ENCODE measurements around the gene ESR2.
"Not testable (repeated sequence)": the region's sequence is repeated elsewhere in the genome, so short reads cannot be mapped to it uniquely, and the experiment has no call there.

Gene ESR2

GRCh38 chr14:64187331-64187730 is 106.8 kb downstream of the ESR2 start:
- no peaks in the 10 kb centered on the region for H3K27me3 ChIP-seq (ENCODE audit: insufficient read depth, low read depth)
- no peak overlapping the region for H3K4me3 ChIP-seq (IDR thresholded peaks at IDR 0.05; ENCODE audit: insufficient read depth, low read depth, low read length)
- no peak overlapping the region for H3K4me2 ChIP-seq
- H3K27ac ChIP-seq, result no peak overlapping the region
- H2AFZ ChIP-seq (ENCODE audit: low read depth), result no peak overlapping the region
- H3K4me1 ChIP-seq (ENCODE audit: low read depth, poor library complexity, severe bottlenecking), result no peaks in the 10 kb centered on the region
- H3K79me2 ChIP-seq (ENCODE audit: insufficient read depth, low read depth), result no peaks in the 10 kb centered on the region
- H4K20me1 ChIP-seq (ENCODE audit: insufficient read depth), result no peaks in the 10 kb centered on the region
- TF ChIP-seq, protein P1, sequence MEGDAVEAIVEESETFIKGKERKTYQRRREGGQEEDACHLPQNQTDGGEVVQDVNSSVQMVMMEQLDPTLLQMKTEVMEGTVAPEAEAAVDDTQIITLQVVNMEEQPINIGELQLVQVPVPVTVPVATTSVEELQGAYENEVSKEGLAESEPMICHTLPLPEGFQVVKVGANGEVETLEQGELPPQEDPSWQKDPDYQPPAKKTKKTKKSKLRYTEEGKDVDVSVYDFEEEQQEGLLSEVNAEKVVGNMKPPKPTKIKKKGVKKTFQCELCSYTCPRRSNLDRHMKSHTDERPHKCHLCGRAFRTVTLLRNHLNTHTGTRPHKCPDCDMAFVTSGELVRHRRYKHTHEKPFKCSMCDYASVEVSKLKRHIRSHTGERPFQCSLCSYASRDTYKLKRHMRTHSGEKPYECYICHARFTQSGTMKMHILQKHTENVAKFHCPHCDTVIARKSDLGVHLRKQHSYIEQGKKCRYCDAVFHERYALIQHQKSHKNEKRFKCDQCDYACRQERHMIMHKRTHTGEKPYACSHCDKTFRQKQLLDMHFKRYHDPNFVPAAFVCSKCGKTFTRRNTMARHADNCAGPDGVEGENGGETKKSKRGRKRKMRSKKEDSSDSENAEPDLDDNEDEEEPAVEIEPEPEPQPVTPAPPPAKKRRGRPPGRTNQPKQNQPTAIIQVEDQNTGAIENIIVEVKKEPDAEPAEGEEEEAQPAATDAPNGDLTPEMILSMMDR (conservative IDR thresholded peaks at IDR 0.05; ENCODE audit: low read depth, low read length), result no peak
- H3K36me3 ChIP-seq (ENCODE audit: insufficient read depth), result no peaks in the 10 kb centered on the region
- H3K9ac ChIP-seq, result no peak overlapping the region

DNA sequence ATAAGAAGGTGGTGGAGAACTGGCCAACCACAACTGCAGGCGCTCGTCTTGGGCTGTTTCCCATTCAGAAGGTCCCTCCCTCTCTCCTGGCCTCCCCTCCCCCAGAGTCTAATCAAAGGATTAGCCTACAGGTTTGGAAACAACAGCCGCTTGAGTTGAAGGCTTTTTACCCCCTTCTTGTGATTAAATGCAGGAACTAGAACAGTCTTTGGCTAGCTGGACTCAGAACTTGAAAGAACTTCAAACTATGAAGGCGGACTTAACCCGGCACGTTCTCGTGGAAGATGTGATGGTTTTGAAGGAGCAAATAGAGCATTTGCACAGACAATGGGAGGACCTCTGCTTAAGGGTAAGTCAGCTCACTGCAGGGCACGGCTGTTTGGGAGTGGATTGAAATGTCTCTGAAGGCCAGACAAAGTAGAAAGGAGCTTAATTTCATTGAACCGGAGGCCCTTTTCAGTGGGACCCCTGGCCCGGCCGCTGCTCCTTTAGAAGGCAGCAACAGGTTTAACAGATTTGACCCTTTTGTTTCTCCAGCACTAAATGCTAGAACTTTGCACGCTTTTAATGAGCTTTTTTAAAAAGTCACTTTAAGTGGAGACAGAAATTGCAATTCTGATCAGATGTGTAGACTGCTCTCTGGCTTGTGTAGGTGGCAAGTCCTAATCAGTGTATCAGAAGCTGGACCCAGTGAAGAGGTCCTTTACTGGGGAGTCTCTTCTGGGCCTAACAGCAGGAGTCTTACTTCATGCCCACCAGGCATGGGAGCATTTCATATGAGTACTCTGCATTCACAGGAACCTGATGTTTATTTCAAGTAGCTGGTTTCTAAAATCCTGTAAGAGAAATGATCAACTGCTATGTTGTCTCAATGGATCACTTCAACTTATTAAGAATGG is 107.7 kb downstream of the ESR2 start:
- Histone ChIP-seq H3K4me3 (IDR thresholded peaks at IDR 0.05; ENCODE audit: insufficient read depth, low read depth, low read length) (no peak overlapping the region), H2AFZ (ENCODE audit: low read depth) (no peak overlapping the region), H4K20me1 (ENCODE audit: insufficient read depth) (no peaks in the 10 kb centered on the region), H3K4me2 (no peak overlapping the region), H3K36me3 (ENCODE audit: insufficient read depth) (no peaks in the 10 kb centered on the region), H3K27ac (no peak overlapping the region), H3K27me3 (ENCODE audit: insufficient read depth, low read depth) (no peaks in the 10 kb centered on the region), H3K4me1 (ENCODE audit: low read depth, poor library complexity, severe bottlenecking) (no peaks in the 10 kb centered on the region), H3K79me2 (ENCODE audit: insufficient read depth, low read depth) (no peaks in the 10 kb centered on the region), H3K9ac (no peak overlapping the region)
- TF ChIP-seq, protein P1 (conservative IDR thresholded peaks at IDR 0.05; ENCODE audit: low read depth, low read length), result no peak

GRCh38 chr14:64185184-64185583 is 109.0 kb downstream of the ESR2 start:
- no peaks in the 10 kb centered on the region for H3K4me1 ChIP-seq (ENCODE audit: low read depth, poor library complexity, severe bottlenecking)
- no peaks in the 10 kb centered on the region for H4K20me1 ChIP-seq (ENCODE audit: insufficient read depth)
- H3K4me2 ChIP-seq, result no peak overlapping the region
- no peaks in the 10 kb centered on the region for H3K36me3 ChIP-seq (ENCODE audit: insufficient read depth)
- H3K79me2 ChIP-seq (ENCODE audit: insufficient read depth, low read depth), result no peaks in the 10 kb centered on the region
- H2AFZ ChIP-seq (ENCODE audit: low read depth), result no peak overlapping the region
- no peak overlapping the region for H3K4me3 ChIP-seq (IDR thresholded peaks at IDR 0.05; ENCODE audit: insufficient read depth, low read depth, low read length)
- TF ChIP-seq, protein P1 (conservative IDR thresholded peaks at IDR 0.05; ENCODE audit: low read depth, low read length), result no peak
- no peaks in the 10 kb centered on the region for H3K27me3 ChIP-seq (ENCODE audit: insufficient read depth, low read depth)
- H3K27ac ChIP-seq, result no peak overlapping the region
- H3K9ac ChIP-seq, result no peak overlapping the region

DNA sequence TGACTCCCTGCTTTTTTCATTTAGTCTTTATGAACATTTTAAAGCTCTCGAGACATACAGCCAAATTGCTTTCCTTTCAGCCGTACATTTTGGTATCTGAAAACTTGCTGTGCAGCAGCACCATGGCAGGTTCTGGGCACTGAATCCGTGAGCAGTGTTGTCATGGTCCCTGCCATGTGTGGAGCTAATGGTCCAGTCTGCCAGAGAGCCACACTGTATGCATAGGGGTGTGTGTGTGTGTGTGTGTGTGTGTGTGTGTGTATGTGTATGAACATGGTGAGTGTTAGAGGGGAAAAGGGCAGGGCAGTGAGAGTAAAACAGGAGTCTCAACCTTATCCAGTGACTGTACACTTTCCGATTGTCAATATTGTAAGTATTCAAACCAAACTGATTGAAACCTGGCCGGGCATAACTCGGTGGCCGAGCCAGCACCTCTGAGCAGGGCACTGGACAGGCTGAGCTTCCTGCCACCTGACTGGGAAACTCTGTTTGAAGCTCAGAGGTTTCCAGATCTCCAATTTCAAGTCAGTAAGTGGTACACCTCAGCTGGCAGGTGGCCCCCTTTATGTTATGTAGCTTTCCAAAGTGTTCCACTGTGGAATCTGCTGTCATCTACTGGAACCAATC is 110.0 kb downstream of the ESR2 start:
- H3K79me2 ChIP-seq (ENCODE audit: insufficient read depth, low read depth), result no peaks in the 10 kb centered on the region
- no peak overlapping the region for H3K4me3 ChIP-seq (IDR thresholded peaks at IDR 0.05; ENCODE audit: insufficient read depth, low read depth, low read length)
- H3K36me3 ChIP-seq (ENCODE audit: insufficient read depth), result no peaks in the 10 kb centered on the region
- no peak overlapping the region for H3K9ac ChIP-seq
- H2AFZ ChIP-seq (ENCODE audit: low read depth), result no peak overlapping the region
- TF ChIP-seq, protein P1 (conservative IDR thresholded peaks at IDR 0.05; ENCODE audit: low read depth, low read length), result no peak
- no peaks in the 10 kb centered on the region for H3K27me3 ChIP-seq (ENCODE audit: insufficient read depth, low read depth)
- H3K4me1 ChIP-seq (ENCODE audit: low read depth, poor library complexity, severe bottlenecking), result no peaks in the 10 kb centered on the region
- H3K27ac ChIP-seq, result no peak overlapping the region
- H4K20me1 ChIP-seq (ENCODE audit: insufficient read depth), result no peaks in the 10 kb centered on the region
- no peak overlapping the region for H3K4me2 ChIP-seq

DNA sequence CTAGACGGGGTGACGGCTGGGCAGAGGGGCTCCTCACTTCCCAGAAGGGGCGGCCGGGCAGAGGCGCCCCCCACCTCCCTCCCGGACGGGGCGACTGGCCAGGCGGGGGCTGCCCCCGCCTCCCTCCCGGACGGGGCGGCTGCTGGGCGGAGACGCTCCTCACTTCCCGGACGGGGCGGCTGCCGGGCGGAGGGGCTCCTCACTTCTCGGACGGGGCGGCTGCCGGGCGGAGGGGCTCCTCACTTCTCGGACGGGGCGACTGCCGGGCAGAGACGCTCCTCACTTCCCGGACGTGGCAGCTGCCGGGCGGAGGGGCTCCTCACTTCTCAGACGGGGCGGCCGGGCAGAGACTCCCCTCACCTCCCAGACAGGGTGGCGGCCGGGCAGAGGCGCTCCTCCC is 111.3 kb downstream of the ESR2 start:
- H3K4me2 ChIP-seq; H3K79me2 ChIP-seq (ENCODE audit: insufficient read depth, low read depth); H3K36me3 ChIP-seq (ENCODE audit: insufficient read depth); H3K27ac ChIP-seq; H3K27me3 ChIP-seq (ENCODE audit: insufficient read depth, low read depth); H3K4me1 ChIP-seq (ENCODE audit: low read depth, poor library complexity, severe bottlenecking); H2AFZ ChIP-seq (ENCODE audit: low read depth); H3K9ac ChIP-seq; H3K4me3 ChIP-seq (IDR thresholded peaks at IDR 0.05; ENCODE audit: insufficient read depth, low read depth, low read length); H4K20me1 ChIP-seq (ENCODE audit: insufficient read depth): not testable (repeated sequence)
